Aorta (tissue), 5 donors: ENCODE measurements around the gene GREB1. TPM values are rescaled to one million over a fixed set of nuclear protein-coding genes. Genes with fewer than 3 reads are reported as not detected.
A peak's percentile ranks its signal among the peaks of the same experiment; 100 is the strongest.

Source experiments
- ATAC-seq: fragments of 200-7000 bp; cut with Tn5 transposase; one replicate; pipeline ENCODE4 v1.9.1; 2022; ENCODE audit warnings: moderate library complexity; ENCODE audit not compliant: low FRiP score
- DNase-seq, 2 donors: peaks; one replicate each; pipeline ENCODE4 v3.0.0-alpha.2; 2020
- H3K27ac ChIP-seq, 2 donors: one replicate each; pipeline ENCODE4 v1.5.1; 2013; ENCODE audit warnings: low read length in 2 of 2, mild to moderate bottlenecking in 2 of 2, moderate library complexity in 2 of 2, control low read depth in 1 of 2, inconsistent platforms in 1 of 2, low read depth in 1 of 2
- H3K27me3 ChIP-seq, 2 donors: one replicate each; pipeline ENCODE4 v1.6.1; 2013; ENCODE audit warnings: control low read depth in 1 of 2, low read length in 1 of 2, mild to moderate bottlenecking in 1 of 2, moderate library complexity in 1 of 2; ENCODE audit not compliant: insufficient read depth in 2 of 2, control insufficient read depth in 1 of 2
- H3K36me3 ChIP-seq, 2 donors: one replicate each; pipeline ENCODE4 v1.6.1; 2013; ENCODE audit warnings: control low read depth in 1 of 2, low read length in 1 of 2, mild to moderate bottlenecking in 1 of 2; ENCODE audit not compliant: insufficient read depth in 2 of 2, control insufficient read depth in 1 of 2
- H3K4me1 ChIP-seq, 2 donors: one replicate each; pipeline ENCODE4 v1.6.1; 2013; ENCODE audit warnings: low read length in 2 of 2, control low read depth in 1 of 2, mild to moderate bottlenecking in 1 of 2, moderate library complexity in 1 of 2; ENCODE audit not compliant: insufficient read depth in 2 of 2, control insufficient read depth in 1 of 2
- H3K4me3 ChIP-seq, 2 donors: one replicate each; pipeline ENCODE4 v1.5.1; 2013; ENCODE audit warnings: low read length in 2 of 2, control low read depth in 1 of 2, mild to moderate bottlenecking in 1 of 2
- H3K9me3 ChIP-seq: one replicate; pipeline ENCODE4 v1.6.1; 2013; ENCODE audit warnings: mild to moderate bottlenecking, low read length; ENCODE audit not compliant: control insufficient read depth
- WGBS, 2 donors: extraction: QIAGEN DNeasy Blood & Tissue Kit; methylation state at CpG; one replicate each; pipeline ENCODE4 v1.1.7; 2013; 5-methylcytosine and 5-hydroxymethylcytosine counted together
- intact Hi-C, 2 donors: fragments of 100-400 bp; cut with DNase I; formaldehyde crosslinking; loops; one replicate each; pipeline versions ENCODE4 v1.14.2 to v1.15.0; 2022
- polyA plus RNA-seq, 2 donors: library from polyadenylated mRNA; stranded (reverse); fragments of 200-250 nt; gene quantifications; one replicate each; pipeline ENCODE4 v1.2.3, GENCODE V29; 2013
- total RNA-seq, 2 donors: library from RNA; stranded (reverse); fragmentation: NEBNext Ultra II Directional; extraction: Animal tissue kit (Norgen Biotek cat#: 25700); gene quantifications; one replicate each; pipeline ENCODE4 v1.2.1, GENCODE V29; 2021
- donor health status: healthy with polysubstance abuse.
- donor health status: Bipolar disorder and iron deficiency.
- donor health status: DM: no; HTN: no; CAD: no.
- donor health status: DM: no; HTN: no; CAD: no.
- donor health status: DM: yes; HTN: yes; CAD: no.

GREB1 gene
- total and polyA plus RNA-seq, 4 donors, result 0.13 to 8.6 (median 7.2) TPM; not detected in 1

- Histone ChIP-seq H3K4me1 (no peaks in the 10 kb centered on the region), H3K27ac (no peak overlapping the region), H3K4me3 (no peak overlapping the region), H3K9me3 (no peaks in the 10 kb centered on the region), H3K36me3 (no peaks in the 10 kb centered on the region), H3K27me3 (no peaks in the 10 kb centered on the region)
- intact Hi-C loops, result no loop called here
- DNase-seq, result no peak
- 47% methylated on average over 29 to 30 of the region's 30 CpGs for WGBS, 2 donors
- ATAC-seq, result no peak
These were observed 37.8 kb upstream of the GREB1 start for GRCh38 chr2:11495844-11496681.

- no peak overlapping the region for H3K27ac ChIP-seq
- no peak overlapping the region for H3K4me3 ChIP-seq
- no peaks in the 10 kb centered on the region for H3K4me1 ChIP-seq
- no peaks in the 10 kb centered on the region for H3K36me3 ChIP-seq
- intact Hi-C loops, result no loop called here
- H3K27me3 ChIP-seq, result no peaks in the 10 kb centered on the region
- WGBS, 2 donors, result 23 to 32% methylated on average over 8 to 9 of the region's 9 CpGs
- H3K9me3 ChIP-seq, result peaks cover 4% of the 10 kb centered on the region
- peak; percentile 66 for ATAC-seq
- DNase-seq, result peak in 1 of 2 donors; percentile 80
These were observed 35.3 kb upstream of the GREB1 start for GRCh38 chr2:11498543-11499034.

- peaks cover 6% of the 10 kb centered on the region for H3K9me3 ChIP-seq
- intact Hi-C loops, result no loop called here
- ATAC-seq, result no peak
- H3K27ac ChIP-seq, result no peak overlapping the region
- H3K4me1 ChIP-seq, result no peaks in the 10 kb centered on the region
- H3K27me3 ChIP-seq, result no peaks in the 10 kb centered on the region
- H3K4me3 ChIP-seq, result no peak overlapping the region
- H3K36me3 ChIP-seq, result no peaks in the 10 kb centered on the region
- DNase-seq, result no peak
- WGBS, 2 donors, result 63 to 72% methylated on average over 4 of the region's 4 CpGs
These were observed 34.6 kb upstream of the GREB1 start for GRCh38 chr2:11499081-11499743.

GRCh38 chr2:11500702-11501303 is 33.0 kb upstream of the GREB1 start:
- peaks cover 6% of the 10 kb centered on the region for H3K9me3 ChIP-seq
- ATAC-seq (no peak), DNase-seq (no peak)
- intact Hi-C loops, result no loop called here
- no peaks in the 10 kb centered on the region for H3K4me1 ChIP-seq
- H3K27ac ChIP-seq, result no peak overlapping the region
- no peaks in the 10 kb centered on the region for H3K27me3 ChIP-seq
- WGBS, 2 donors, result 61 to 65% methylated on average over 5 of the region's 5 CpGs
- no peak overlapping the region for H3K4me3 ChIP-seq
- H3K36me3 ChIP-seq, result no peaks in the 10 kb centered on the region

GRCh38 chr2:11502740-11503292 is 31.0 kb upstream of the GREB1 start:
- WGBS, 2 donors, result 68 to 75% methylated on average over 4 of the region's 4 CpGs
- Histone ChIP-seq H3K27me3 (no peaks in the 10 kb centered on the region), H3K9me3 (peaks cover 6% of the 10 kb centered on the region), H3K36me3 (no peaks in the 10 kb centered on the region), H3K27ac (no peak overlapping the region), H3K4me1 (no peaks in the 10 kb centered on the region), H3K4me3 (no peak overlapping the region)
- no peak for DNase-seq
- intact Hi-C loops, result no loop called here
- ATAC-seq, result no peak

- Histone ChIP-seq H3K36me3 (no peaks in the 10 kb centered on the region), H3K4me3 (no peak overlapping the region), H3K9me3 (peaks cover 6% of the 10 kb centered on the region), H3K27ac (no peak overlapping the region), H3K4me1 (no peaks in the 10 kb centered on the region), H3K27me3 (no peaks in the 10 kb centered on the region)
- WGBS, 2 donors, result 60 to 62% methylated on average over 8 of the region's 8 CpGs
- intact Hi-C loops, result no loop called here
- DNase-seq (no peak), ATAC-seq (no peak)
These were observed 30.4 kb upstream of the GREB1 start for GRCh38 chr2:11503354-11503927.

- intact Hi-C loops, result no loop called here
- 80% methylated on average over 11 of the region's 11 CpGs for WGBS, 2 donors
These were observed 27.9 kb upstream of the GREB1 start for GRCh38 chr2:11505652-11506610.

GRCh38 chr2:11506611-11506969 is 27.3 kb upstream of the GREB1 start:
- Histone ChIP-seq H3K36me3 (no peaks in the 10 kb centered on the region), H3K4me1 (no peaks in the 10 kb centered on the region), H3K4me3 (no peak overlapping the region), H3K27ac (no peak overlapping the region), H3K27me3 (no peaks in the 10 kb centered on the region), H3K9me3 (peaks cover 6% of the 10 kb centered on the region)
- intact Hi-C loops, result no loop called here
- DNase-seq, result no peak
- peak; percentile 48 for ATAC-seq
- WGBS, 2 donors, result 60 to 62% methylated on average over 3 of the region's 3 CpGs

More at GRCh38 chr2:11505652-11506610, 27.9 kb upstream of the GREB1 start:
- Histone ChIP-seq H3K4me3 (no peak overlapping the region), H3K27me3 (no peaks in the 10 kb centered on the region), H3K36me3 (no peaks in the 10 kb centered on the region), H3K4me1 (no peaks in the 10 kb centered on the region), H3K27ac (no peak overlapping the region), H3K9me3 (peaks cover 6% of the 10 kb centered on the region)
- no peak for ATAC-seq
- no peak for DNase-seq
